H1 (cell line): ENCODE measurements around the gene KCNMA1. TPM values are rescaled to one million over a fixed set of nuclear protein-coding genes. Genes with fewer than 3 reads are reported as not detected.

Experiments
- CTCF ChIA-PET: fragments of 300-600 bp; sonication (Branson Sonifier 250); formaldehyde crosslinking; loops from one replicate; lab custom pipeline; 2021; ENCODE audit not compliant: partially characterized antibody; lab: Charles Lee
- POLR2A ChIA-PET: fragments of 300-600 bp; sonication (Branson Sonifier 250); formaldehyde crosslinking; loops from one replicate; lab custom pipeline; 2021; ENCODE audit warnings: inconsistent platforms; ENCODE audit not compliant: partially characterized antibody; lab: Charles Lee
- DNase-seq, 2 experiments: peaks; one replicate each; pipeline versions ENCODE4 v3.0.0 to v3.0.0-alpha.2; 2010 to 2022; ENCODE audit warnings: low spot score in 2 of 2, low read depth in 1 of 2, mixed read lengths in 1 of 2
- FAIRE-seq: peaks from 2 replicates; lab custom pipeline; 2011; peaks lifted over from hg19 to GRCh38; lab: Jason Lieb, UNC
- H2AFZ ChIP-seq: 2 replicates; pipeline ENCODE4 v1.8.1; 2012; ENCODE audit warnings: low read length, inconsistent platforms
- H2AK5ac ChIP-seq: 2 replicates; pipeline ENCODE4 v1.6.1; 2013; ENCODE audit warnings: low read depth, low read length
- H2BK120ac ChIP-seq: replicated peaks from 2 replicates; pipeline ENCODE3; 2013; ENCODE audit warnings: low read depth, low read length, inconsistent platforms
- H2BK12ac ChIP-seq: 2 replicates; pipeline ENCODE4 v1.6.1; 2013; ENCODE audit warnings: low read depth, low read length
- H2BK15ac ChIP-seq: 2 replicates; pipeline ENCODE4 v1.6.1; 2013; ENCODE audit warnings: low read length
- H2BK20ac ChIP-seq: 2 replicates; pipeline ENCODE4 v1.6.1; 2013; ENCODE audit warnings: low read length
- H2BK5ac ChIP-seq: 2 replicates; pipeline ENCODE4 v1.6.1; 2013; ENCODE audit warnings: low read depth, low read length
- H3K14ac ChIP-seq: 2 replicates; pipeline ENCODE4 v1.6.1; 2013; ENCODE audit warnings: inconsistent platforms; ENCODE audit not compliant: insufficient read length
- H3K18ac ChIP-seq: 2 replicates; pipeline ENCODE4 v1.6.1; 2013; ENCODE audit warnings: low read length; ENCODE audit errors: extremely low read depth
- H3K23ac ChIP-seq: 2 replicates; pipeline ENCODE4 v1.6.1; 2013; ENCODE audit warnings: inconsistent platforms; ENCODE audit not compliant: insufficient read length
- H3K23me2 ChIP-seq: 2 replicates; pipeline ENCODE4 v1.6.1; 2013; ENCODE audit warnings: low read depth, low read length
- H3K27ac ChIP-seq: 2 replicates; pipeline ENCODE4 v1.6.1; 2011; ENCODE audit warnings: low read depth, low read length, inconsistent platforms
- H3K27me3 ChIP-seq, 4 experiments: replicated peaks in 1 of 4; 1 replicate in 1 of 4; 2 replicates in 3 of 4; pipeline versions ENCODE4 v1.6.1 to v1.8.1; 2011 to 2013; ENCODE audit warnings: low read length in 3 of 4, mild to moderate bottlenecking in 3 of 4, inconsistent platforms in 2 of 4, mixed read lengths in 2 of 4, moderate library complexity in 1 of 4; ENCODE audit not compliant: control insufficient read depth in 3 of 4, insufficient read depth in 3 of 4; ENCODE audit errors: extremely low read depth in 1 of 4
- H3K36me3 ChIP-seq, 4 experiments: 2 replicates each; pipeline versions ENCODE4 v1.6.1 to v1.8.1; 2011 to 2013; ENCODE audit warnings: mild to moderate bottlenecking in 4 of 4, low read length in 3 of 4, moderate library complexity in 2 of 4, control low read depth in 1 of 4, inconsistent platforms in 1 of 4; ENCODE audit not compliant: insufficient read depth in 4 of 4, control insufficient read depth in 2 of 4
- H3K4ac ChIP-seq: replicated peaks from 2 replicates; pipeline ENCODE3; 2013; ENCODE audit warnings: low read length, low read depth, mixed read lengths, inconsistent platforms; ENCODE audit not compliant: insufficient read length
- H3K4me1 ChIP-seq, 4 experiments: replicated peaks in 1 of 4; 1 replicate in 1 of 4; 2 replicates in 3 of 4; pipeline versions ENCODE4 v1.6.1 to v1.8.1; 2011 to 2013; ENCODE audit warnings: low read length in 3 of 4, inconsistent platforms in 2 of 4, mixed read lengths in 1 of 4; ENCODE audit not compliant: insufficient read depth in 4 of 4, control insufficient read depth in 3 of 4
- H3K4me2 ChIP-seq, 2 experiments: 2 replicates each; pipeline versions ENCODE4 v1.6.1 to v1.8.1; 2011 to 2013; ENCODE audit warnings: low read depth in 2 of 2, low read length in 2 of 2, control low read depth in 1 of 2, inconsistent platforms in 1 of 2, mild to moderate bottlenecking in 1 of 2; ENCODE audit not compliant: insufficient read depth in 1 of 2
- H3K4me3 ChIP-seq, 4 experiments: fragments of 200-600, 300-600 bp in 1 of 4; sonication (generic), shearing (Covaris generic), sonication (Bioruptor Twin) in 1 of 4; 2 replicates each; pipeline versions ENCODE4 v1.5.1 to v1.8.1; 2011 to 2016; ENCODE audit warnings: low read length in 4 of 4, low read depth in 3 of 4, control low read depth in 2 of 4, inconsistent platforms in 2 of 4, mild to moderate bottlenecking in 2 of 4, mixed read lengths in 1 of 4, moderate library complexity in 1 of 4; ENCODE audit not compliant: insufficient read depth in 2 of 4; ENCODE audit errors: extremely low read depth in 1 of 4
- H3K56ac ChIP-seq: replicated peaks from 2 replicates; pipeline ENCODE3; 2013; ENCODE audit warnings: low read depth, mild to moderate bottlenecking, mixed read lengths, low read length, inconsistent platforms; ENCODE audit not compliant: insufficient read length
- H3K79me1 ChIP-seq: 2 replicates; pipeline ENCODE4 v1.6.1; 2013; ENCODE audit warnings: low read depth, low read length, control low read depth
- H3K79me2 ChIP-seq, 2 experiments: 2 replicates each; pipeline versions ENCODE4 v1.6.1 to v1.8.1; 2012 to 2013; ENCODE audit warnings: low read length in 2 of 2, mild to moderate bottlenecking in 2 of 2, inconsistent platforms in 1 of 2; ENCODE audit not compliant: insufficient read depth in 2 of 2, control insufficient read depth in 1 of 2
- H3K9ac ChIP-seq, 4 experiments: replicated peaks in 1 of 4; 1 replicate in 1 of 4; 2 replicates in 3 of 4; pipeline versions ENCODE4 v1.6.1 to v1.8.1; 2011 to 2013; ENCODE audit warnings: low read depth in 3 of 4, low read length in 3 of 4, control low read depth in 2 of 4, mild to moderate bottlenecking in 2 of 4, moderate library complexity in 2 of 4, inconsistent platforms in 1 of 4; ENCODE audit errors: extremely low read depth in 1 of 4
- H3K9me3 ChIP-seq, 2 experiments: 2 replicates each; pipeline versions ENCODE4 v1.6.1 to v1.8.1; 2012 to 2013; ENCODE audit warnings: mild to moderate bottlenecking in 2 of 2, moderate library complexity in 2 of 2, control low read depth in 1 of 2, inconsistent platforms in 1 of 2, low read depth in 1 of 2, low read length in 1 of 2, mixed read lengths in 1 of 2; ENCODE audit not compliant: insufficient read depth in 2 of 2
- H4K20me1 ChIP-seq, 2 experiments: replicated peaks in 1 of 2; 2 replicates each; pipeline versions ENCODE3 to v1.8.1; 2011 to 2013; ENCODE audit warnings: inconsistent platforms in 2 of 2, low read length in 2 of 2, mild to moderate bottlenecking in 1 of 2; ENCODE audit not compliant: insufficient read depth in 2 of 2, control insufficient read depth in 1 of 2
- H4K5ac ChIP-seq: 2 replicates; pipeline ENCODE4 v1.6.1; 2013; ENCODE audit warnings: low read length, low read depth, mixed read lengths, inconsistent platforms; ENCODE audit not compliant: insufficient read length
- H4K8ac ChIP-seq: 2 replicates; pipeline ENCODE4 v1.8.0; 2013; ENCODE audit warnings: mild to moderate bottlenecking, moderate library complexity, low read length, inconsistent platforms; ENCODE audit not compliant: insufficient read depth; ENCODE audit errors: extremely low read depth
- H4K91ac ChIP-seq: replicated peaks from 2 replicates; pipeline ENCODE3; 2013; ENCODE audit warnings: low read length, mixed read lengths, inconsistent platforms; ENCODE audit not compliant: insufficient read length
- ASH2L ChIP-seq: fragments of 200-600, 300-600 bp; sonication (generic); IDR thresholded peaks from one replicate; pipeline ENCODE4 v1.7.1; 2017; ENCODE audit warnings: low read length
- CHD1 ChIP-seq: IDR thresholded peaks from 2 replicates; pipeline ENCODE4 v1.6.1; 2012; ENCODE audit warnings: low read depth, low read length, improper control_type of control experiment
- CHD2 ChIP-seq: IDR thresholded peaks from 2 replicates; pipeline ENCODE4 v1.6.1; 2012; ENCODE audit warnings: low read length, improper control_type of control experiment
- JUN ChIP-seq: IDR thresholded peaks from 2 replicates; pipeline ENCODE4 v1.6.1; 2011; ENCODE audit warnings: low read depth, mild to moderate bottlenecking, improper control_type of control experiment, low read length
- POLR2A ChIP-seq, 2 experiments: IDR thresholded peaks; 1 replicate in 1 of 2; 2 replicates in 1 of 2; pipeline ENCODE4 v1.6.1; 2011; ENCODE audit warnings: low read depth in 2 of 2, low read length in 2 of 2, mild to moderate bottlenecking in 2 of 2; ENCODE audit errors: control extremely low read depth in 1 of 2
- SIRT6 ChIP-seq: IDR thresholded peaks from one replicate; pipeline ENCODE4 v1.7.1; 2012; ENCODE audit warnings: low read length, inconsistent platforms
- SIX5 ChIP-seq: IDR thresholded peaks from 2 replicates; pipeline ENCODE4 v1.6.1; 2011; ENCODE audit warnings: mild to moderate bottlenecking, low read depth, low read length
- SP1 ChIP-seq: IDR thresholded peaks from 2 replicates; pipeline ENCODE4 v1.6.1; 2011; ENCODE audit warnings: low read depth, low read length
- TAF1 ChIP-seq: IDR thresholded peaks from 2 replicates; pipeline ENCODE4 v1.6.1; 2011; ENCODE audit warnings: mild to moderate bottlenecking, low read depth, low read length
- TBP ChIP-seq: IDR thresholded peaks from 2 replicates; pipeline ENCODE4 v1.6.1; 2011; ENCODE audit warnings: low read depth, low read length, improper control_type of control experiment
- TEAD4 ChIP-seq: IDR thresholded peaks from 2 replicates; pipeline ENCODE4 v1.6.1; 2012; ENCODE audit warnings: low read depth, low read length, inconsistent platforms, mixed read lengths
- YY1 ChIP-seq: IDR thresholded peaks from 2 replicates; pipeline ENCODE4 v1.6.1; 2011; ENCODE audit warnings: low read depth, mild to moderate bottlenecking, low read length
- WGBS, 2 experiments: shearing (Covaris generic) in 1 of 2; methylation state at CpG; one replicate each; pipeline versions ENCODE4 v1.1.6 to v1.1.7; 2013 to 2015; ENCODE audit warnings: low lambda C conversion rate in 2 of 2, mixed read lengths in 2 of 2, inconsistent platforms in 1 of 2, low coverage in 1 of 2, missing lambda C conversion rate in 1 of 2; ENCODE audit not compliant: insufficient replicate concordance in 2 of 2, insufficient coverage in 1 of 2, insufficient read length in 1 of 2; ENCODE audit errors: extremely low coverage in 1 of 2, missing lambda C conversion rate in 1 of 2; 5-methylcytosine and 5-hydroxymethylcytosine counted together
- polyA plus RNA-seq, 7 experiments: library from polyadenylated mRNA; depleted of rRNA in 3 of 7; stranded (reverse) in 5 of 7; unstranded in 2 of 7; fragments of >200 nt in 5 of 7; fragments of 200-250 nt in 2 of 7; gene quantifications; 1 replicate in 5 of 7; 2 replicates in 1 of 7; 4 replicates in 1 of 7; pipeline versions ENCODE4 v1.2.1 to v1.2.3, GENCODE V29; 2011 to 2013; ENCODE audit warnings: missing spikeins in 2 of 7, mixed read lengths in 2 of 7
- total RNA-seq: library from RNA; stranded (reverse); fragmentation: NEBNext Ultra II Directional; extraction: Animal tissue kit (Norgen Biotek cat#: 25700); gene quantifications from 2 replicates; pipeline ENCODE4 v1.2.1, GENCODE V29; 2021
- TF ChIP-seq, protein P1 (sequence below): IDR thresholded peaks from 2 replicates; pipeline ENCODE4 v1.6.1; 2011; ENCODE audit warnings: low read length, improper control_type of control experiment
- TF ChIP-seq, protein P2 (sequence below): IDR thresholded peaks from 2 replicates; pipeline ENCODE4 v1.6.1; 2012; ENCODE audit warnings: low read length, inconsistent platforms

KCNMA1 gene
- total and polyA plus RNA-seq, 2 of the 8 experiments (the other 6 are each of a cell fraction or from before 2014, with no cell fraction given) = 10.2 to 11.1 TPM

DNA sequence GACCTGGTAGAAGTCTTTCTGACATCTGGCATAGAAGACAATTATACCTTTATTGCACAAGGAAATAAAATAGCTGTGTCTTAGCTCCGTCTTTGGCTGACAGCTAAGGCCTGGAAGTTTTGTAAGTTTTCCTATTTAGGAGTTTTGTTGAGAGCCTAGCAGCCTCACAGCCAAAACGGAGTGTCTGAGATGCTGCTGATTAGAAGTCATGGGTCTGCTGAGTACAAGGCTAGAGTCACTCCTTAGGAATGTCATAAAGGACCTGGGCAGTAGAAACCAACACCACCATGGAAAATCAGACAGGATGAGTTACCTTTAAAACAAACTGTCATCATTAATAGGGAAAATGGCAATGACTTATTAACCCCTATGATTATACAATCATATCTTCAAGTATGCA lies 442.5 kb downstream of the KCNMA1 start:
- Histone ChIP-seq H4K5ac (no peak overlapping the region), H3K27ac (no peak overlapping the region), H3K9ac (no peak overlapping the region), H2BK15ac (no peak overlapping the region), H3K27me3 (no peaks in the 10 kb centered on the region), H4K20me1 (no peaks in the 10 kb centered on the region)
- TF ChIP-seq TEAD4 (no peak), TAF1 (no peak), POLR2A (IDR thresholded peaks at IDR 0.05; ENCODE audit: control extremely low read depth in 1 of 2, low read depth in 2 of 2, low read length in 2 of 2) (no peak), CHD2 (no peak), YY1 (no peak), SIRT6 (no peak), CHD1 (no peak), JUN (no peak), ASH2L (no peak), SP1 (no peak), TBP (no peak), SIX5 (no peak)
- TF ChIP-seq, protein P1, sequence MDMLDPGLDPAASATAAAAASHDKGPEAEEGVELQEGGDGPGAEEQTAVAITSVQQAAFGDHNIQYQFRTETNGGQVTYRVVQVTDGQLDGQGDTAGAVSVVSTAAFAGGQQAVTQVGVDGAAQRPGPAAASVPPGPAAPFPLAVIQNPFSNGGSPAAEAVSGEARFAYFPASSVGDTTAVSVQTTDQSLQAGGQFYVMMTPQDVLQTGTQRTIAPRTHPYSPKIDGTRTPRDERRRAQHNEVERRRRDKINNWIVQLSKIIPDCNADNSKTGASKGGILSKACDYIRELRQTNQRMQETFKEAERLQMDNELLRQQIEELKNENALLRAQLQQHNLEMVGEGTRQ = no peak
- TF ChIP-seq, protein P2, sequence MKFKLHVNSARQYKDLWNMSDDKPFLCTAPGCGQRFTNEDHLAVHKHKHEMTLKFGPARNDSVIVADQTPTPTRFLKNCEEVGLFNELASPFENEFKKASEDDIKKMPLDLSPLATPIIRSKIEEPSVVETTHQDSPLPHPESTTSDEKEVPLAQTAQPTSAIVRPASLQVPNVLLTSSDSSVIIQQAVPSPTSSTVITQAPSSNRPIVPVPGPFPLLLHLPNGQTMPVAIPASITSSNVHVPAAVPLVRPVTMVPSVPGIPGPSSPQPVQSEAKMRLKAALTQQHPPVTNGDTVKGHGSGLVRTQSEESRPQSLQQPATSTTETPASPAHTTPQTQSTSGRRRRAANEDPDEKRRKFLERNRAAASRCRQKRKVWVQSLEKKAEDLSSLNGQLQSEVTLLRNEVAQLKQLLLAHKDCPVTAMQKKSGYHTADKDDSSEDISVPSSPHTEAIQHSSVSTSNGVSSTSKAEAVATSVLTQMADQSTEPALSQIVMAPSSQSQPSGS = no peak
- TF ChIP-seq, all 59 proteins: peak for 0
- Histone ChIP-seq H2AK5ac (no peak overlapping the region), H3K79me1 (no peaks in the 10 kb centered on the region), H2BK20ac (no peak overlapping the region), H4K91ac (no peak overlapping the region), H3K14ac (no peak overlapping the region), H3K79me2 (no peaks in the 10 kb centered on the region), H3K36me3 (no peaks in the 10 kb centered on the region), H3K4me3 (no peak overlapping the region), H2BK5ac (no peak overlapping the region), H3K4ac (no peak overlapping the region), H4K8ac (no peak overlapping the region), H3K4me1 (peaks cover 0 to 2% (median 0%) of the 10 kb centered on the region in 4 experiments; a peak in 1 of 7 replicates), H3K9me3 (no peaks in the 10 kb centered on the region), H3K23me2 (no peaks in the 10 kb centered on the region), H2AFZ (no peak overlapping the region), H2BK120ac (no peak overlapping the region), H3K56ac (no peak overlapping the region), H3K18ac (no peak overlapping the region), H3K4me2 (no peak overlapping the region), H3K23ac (no peak overlapping the region), H2BK12ac (no peak overlapping the region)
- ChIA-PET CTCF (interaction anchor here (1.7 kb wide), 1 partner anchor 14 kb away, joined by 6 read pairs; no protein-coding TSS in a partner anchor), POLR2A (no interaction called here)
- WGBS, 2 experiments = 92% methylated on average over 2 of the region's 2 CpGs; no CpG with 5 or more reads in 1 of the 2 experiments
- no peak for DNase-seq
- FAIRE-seq = no peak
